ENCODE data around the gene TREM1. TPM values are rescaled to one million over a fixed set of nuclear protein-coding genes. Genes with fewer than 3 reads are reported as not detected.

The TREM1 gene
- total RNA-seq, 1 donor from 2014 or later: not detected

GRCh38 chr6:41228096-41228495 is 58.4 kb downstream of the TREM1 start, which contains the start of gene TREML4:
Gene TREML4 (plus strand): TSS chr6:41228349. CDS start chr6:41228428, 79 bp downstream.
- peaks cover 5% of the 10 kb centered on the region for H3K27me3 Mint-ChIP-seq (ENCODE audit: unreplicated experiment)
- H3K9me3 Mint-ChIP-seq (ENCODE audit: unreplicated experiment): peaks cover 9% of the 10 kb centered on the region

GRCh38 chr6:41226752-41227151 is 59.7 kb downstream of the TREM1 start:
- peaks cover 9% of the 10 kb centered on the region for H3K27me3 Mint-ChIP-seq (ENCODE audit: unreplicated experiment)
- DNase-seq: no peak
- no peak overlapping the region for H3K27ac Mint-ChIP-seq (ENCODE audit: unreplicated experiment)
- H3K36me3 Mint-ChIP-seq (ENCODE audit: unreplicated experiment): peaks cover 4% of the 10 kb centered on the region
- no peak overlapping the region for H3K4me3 Mint-ChIP-seq (ENCODE audit: unreplicated experiment)
- H3K4me1 Mint-ChIP-seq (ENCODE audit: low read depth, unreplicated experiment): no peaks in the 10 kb centered on the region
- H3K9me3 Mint-ChIP-seq (ENCODE audit: unreplicated experiment): peaks cover 9% of the 10 kb centered on the region
- no peak for TF ChIP-seq CTCF (IDR thresholded peaks at IDR 0.05; ENCODE audit: partially characterized antibody, unreplicated experiment)

More at GRCh38 chr6:41228096-41228495, 58.4 kb downstream of the TREM1 start, which contains the start of gene TREML4:
- no peak for TF ChIP-seq CTCF (IDR thresholded peaks at IDR 0.05; ENCODE audit: partially characterized antibody, unreplicated experiment)
- Mint-ChIP-seq H3K27ac (ENCODE audit: unreplicated experiment) (no peak within 1 kb of the TSS), H3K4me1 (ENCODE audit: low read depth, unreplicated experiment) (no peaks in the 10 kb centered on the region), H3K36me3 (ENCODE audit: unreplicated experiment) (no peaks in the 10 kb centered on the region), H3K4me3 (ENCODE audit: unreplicated experiment) (no peak within 1 kb of the TSS)
- no peak for DNase-seq

GRCh38 chr6:41224800-41225199 is 61.7 kb downstream of the TREM1 start:
- Mint-ChIP-seq H3K27me3 (ENCODE audit: unreplicated experiment) (peaks cover 10% of the 10 kb centered on the region), H3K4me3 (ENCODE audit: unreplicated experiment) (no peak overlapping the region), H3K36me3 (ENCODE audit: unreplicated experiment) (peaks cover 6% of the 10 kb centered on the region), H3K27ac (ENCODE audit: unreplicated experiment) (no peak overlapping the region), H3K4me1 (ENCODE audit: low read depth, unreplicated experiment) (no peaks in the 10 kb centered on the region), H3K9me3 (ENCODE audit: unreplicated experiment) (peaks cover 7% of the 10 kb centered on the region)
- DNase-seq: no peak
- no peak for TF ChIP-seq CTCF (IDR thresholded peaks at IDR 0.05; ENCODE audit: partially characterized antibody, unreplicated experiment)

Other genes starting within 250 kb of the TREM1 start
- 1.0 TPM for gene UNC5CL, start 247.5 kb downstream of the TREM1 start, total RNA-seq (ENCODE audit: unreplicated experiment)
- gene TSPO2, start 244.2 kb downstream of the TREM1 start, total RNA-seq (ENCODE audit: unreplicated experiment): not detected
- 0.61 TPM for gene APOBEC2, start 233.5 kb downstream of the TREM1 start, total RNA-seq (ENCODE audit: unreplicated experiment)
- 24.4 TPM for gene OARD1, start 214.3 kb downstream of the TREM1 start, total RNA-seq (ENCODE audit: unreplicated experiment)
- gene NFYA, start 213.7 kb downstream of the TREM1 start, total RNA-seq (ENCODE audit: unreplicated experiment): 47.8 TPM
- gene TREML1, start 132.3 kb downstream of the TREM1 start, total RNA-seq (ENCODE audit: unreplicated experiment): not detected
- not detected for gene TREM2, start 123.6 kb downstream of the TREM1 start, total RNA-seq (ENCODE audit: unreplicated experiment)
- gene TREML2, start 85.5 kb downstream of the TREM1 start, total RNA-seq (ENCODE audit: unreplicated experiment): not detected
- not detected for gene TREML4, start 58.3 kb downstream of the TREM1 start, total RNA-seq (ENCODE audit: unreplicated experiment)
- gene NCR2, start 48.9 kb upstream of the TREM1 start, total RNA-seq (ENCODE audit: unreplicated experiment): not detected